Endothelial cell (in vitro differentiated cells): ENCODE results near the gene ARHGAP26. TPM values are rescaled to one million over a fixed set of nuclear protein-coding genes. Genes with fewer than 3 reads are reported as not detected.
A peak's percentile ranks its signal among the peaks of the same experiment; 100 is the strongest.

Source experiments
- DNase-seq: peaks from one replicate; pipeline ENCODE4 v3.0.0; 2021; ENCODE audit warnings: low spot score
- H3K27ac Mint-ChIP-seq: one replicate; pipeline ENCODE4 v1.8.0; 2021; ENCODE audit warnings: mixed read lengths, inconsistent platforms; ENCODE audit not compliant: unreplicated experiment
- H3K27me3 Mint-ChIP-seq: one replicate; pipeline ENCODE4 v1.8.0; 2021; ENCODE audit warnings: mild to moderate bottlenecking, moderate library complexity, mixed read lengths, inconsistent platforms; ENCODE audit not compliant: unreplicated experiment
- H3K36me3 Mint-ChIP-seq: one replicate; pipeline ENCODE4 v1.8.0; 2021; ENCODE audit warnings: mild to moderate bottlenecking, low read depth, mixed read lengths, inconsistent platforms; ENCODE audit not compliant: unreplicated experiment
- H3K4me1 Mint-ChIP-seq: one replicate; pipeline ENCODE4 v1.8.0; 2021; ENCODE audit warnings: mild to moderate bottlenecking, mixed read lengths, inconsistent platforms; ENCODE audit not compliant: unreplicated experiment
- H3K4me3 Mint-ChIP-seq: one replicate; pipeline ENCODE4 v1.8.0; 2021; ENCODE audit warnings: mild to moderate bottlenecking, mixed read lengths, inconsistent platforms; ENCODE audit not compliant: unreplicated experiment
- H3K9me3 Mint-ChIP-seq: one replicate; pipeline ENCODE4 v1.8.0; 2021; ENCODE audit warnings: mixed read lengths, inconsistent platforms; ENCODE audit not compliant: unreplicated experiment
- total RNA-seq: library from RNA; stranded (reverse); fragmentation: NEBNext Ultra II Directional; extraction: Animal tissue kit (Norgen Biotek cat#: 25700); gene quantifications from one replicate; pipeline ENCODE4 v1.2.1, GENCODE V29; 2021; ENCODE audit not compliant: unreplicated experiment
- TF ChIP-seq, protein P1 (sequence below): fragments of 200-600 bp; sonication (generic); IDR thresholded peaks from one replicate; pipeline ENCODE4 v1.5.0; 2021; ENCODE audit warnings: antibody characterized with exemption; ENCODE audit not compliant: unreplicated experiment

Gene ARHGAP26
- total RNA-seq, 1 donor from 2014 or later: 81.5 TPM

DNA sequence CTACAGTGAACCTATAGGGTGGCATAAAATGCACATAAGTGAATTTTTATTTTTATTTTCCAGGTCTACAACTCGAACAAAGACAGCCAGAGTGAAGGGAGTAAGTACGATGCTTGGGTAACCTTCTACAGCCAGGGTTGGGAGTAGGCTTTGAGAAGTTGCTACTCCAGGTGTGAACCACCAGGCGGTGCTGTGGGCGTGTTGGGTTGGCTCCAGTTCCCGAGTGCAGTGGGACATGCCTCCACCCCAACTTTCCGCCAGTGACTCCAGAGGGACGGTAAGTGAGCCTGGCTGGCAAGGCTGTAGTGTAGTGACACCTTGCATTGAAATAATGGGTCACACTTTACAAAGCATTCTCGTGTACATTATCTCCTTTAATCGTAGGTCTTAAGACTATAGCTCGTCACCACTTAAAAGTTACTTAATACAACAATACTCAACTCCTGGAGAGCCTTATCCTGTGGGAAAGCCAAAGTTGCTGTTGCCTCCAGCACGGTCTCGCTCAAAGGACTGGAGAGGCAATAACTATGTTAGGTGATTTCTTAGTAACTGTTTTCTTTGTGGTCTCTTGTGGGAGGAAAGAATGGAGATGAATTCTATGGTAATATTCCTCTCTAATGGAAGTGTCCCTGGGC is 244.0 kb downstream of the ARHGAP26 start:
- H3K27ac Mint-ChIP-seq: no peak overlapping the region
- peaks cover 9% of the 10 kb centered on the region for H3K36me3 Mint-ChIP-seq
- TF ChIP-seq, protein P1, sequence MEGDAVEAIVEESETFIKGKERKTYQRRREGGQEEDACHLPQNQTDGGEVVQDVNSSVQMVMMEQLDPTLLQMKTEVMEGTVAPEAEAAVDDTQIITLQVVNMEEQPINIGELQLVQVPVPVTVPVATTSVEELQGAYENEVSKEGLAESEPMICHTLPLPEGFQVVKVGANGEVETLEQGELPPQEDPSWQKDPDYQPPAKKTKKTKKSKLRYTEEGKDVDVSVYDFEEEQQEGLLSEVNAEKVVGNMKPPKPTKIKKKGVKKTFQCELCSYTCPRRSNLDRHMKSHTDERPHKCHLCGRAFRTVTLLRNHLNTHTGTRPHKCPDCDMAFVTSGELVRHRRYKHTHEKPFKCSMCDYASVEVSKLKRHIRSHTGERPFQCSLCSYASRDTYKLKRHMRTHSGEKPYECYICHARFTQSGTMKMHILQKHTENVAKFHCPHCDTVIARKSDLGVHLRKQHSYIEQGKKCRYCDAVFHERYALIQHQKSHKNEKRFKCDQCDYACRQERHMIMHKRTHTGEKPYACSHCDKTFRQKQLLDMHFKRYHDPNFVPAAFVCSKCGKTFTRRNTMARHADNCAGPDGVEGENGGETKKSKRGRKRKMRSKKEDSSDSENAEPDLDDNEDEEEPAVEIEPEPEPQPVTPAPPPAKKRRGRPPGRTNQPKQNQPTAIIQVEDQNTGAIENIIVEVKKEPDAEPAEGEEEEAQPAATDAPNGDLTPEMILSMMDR: peak; percentile 81
- DNase-seq: peak; percentile 61
- H3K27me3 Mint-ChIP-seq: peaks cover 2% of the 10 kb centered on the region
- H3K4me3 Mint-ChIP-seq: no peak overlapping the region
- H3K9me3 Mint-ChIP-seq: no peaks in the 10 kb centered on the region
- H3K4me1 Mint-ChIP-seq: peaks cover 5% of the 10 kb centered on the region

DNA sequence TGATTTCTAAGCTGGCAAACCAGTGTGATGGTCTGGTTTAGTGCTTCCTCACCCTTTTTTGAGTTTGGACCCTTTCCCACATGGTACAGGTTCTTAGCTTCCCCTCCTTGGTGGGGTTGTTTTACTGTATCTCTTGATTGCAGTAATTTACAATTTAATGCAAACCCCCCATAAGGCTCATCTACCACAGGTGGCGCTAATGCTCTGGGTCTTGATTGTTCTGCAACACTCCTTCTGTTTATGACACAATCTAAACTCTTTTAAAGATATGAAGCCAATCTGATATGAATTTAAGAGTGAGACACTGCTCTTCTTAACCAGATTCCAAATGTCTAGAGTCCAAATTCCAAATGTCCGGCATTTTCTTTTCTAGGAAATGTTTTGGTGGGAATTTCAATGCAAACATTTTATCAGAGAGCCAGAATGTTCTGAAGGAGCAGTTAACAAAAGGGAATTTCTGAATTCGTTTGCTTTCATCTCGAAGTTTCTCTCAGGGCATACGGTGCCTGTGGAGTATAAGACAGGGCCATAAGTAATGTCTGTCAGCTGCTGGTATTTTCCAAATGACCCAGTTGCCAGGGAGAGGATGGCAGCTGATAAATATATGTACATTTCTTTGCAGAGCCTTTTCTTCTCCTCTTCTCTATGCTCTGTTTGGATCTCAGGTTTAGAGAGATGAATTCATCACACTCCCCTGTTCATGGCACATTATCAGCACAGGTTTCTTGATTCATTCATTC is 246.8 kb downstream of the ARHGAP26 start:
- Mint-ChIP-seq H3K27ac (no peak overlapping the region), H3K9me3 (no peaks in the 10 kb centered on the region), H3K4me3 (no peak overlapping the region), H3K4me1 (peaks cover 18% of the 10 kb centered on the region), H3K36me3 (peaks cover 14% of the 10 kb centered on the region), H3K27me3 (peaks cover 2% of the 10 kb centered on the region)
- TF ChIP-seq, protein P1: peak; percentile 28
- peak; percentile 27 for DNase-seq

DNA sequence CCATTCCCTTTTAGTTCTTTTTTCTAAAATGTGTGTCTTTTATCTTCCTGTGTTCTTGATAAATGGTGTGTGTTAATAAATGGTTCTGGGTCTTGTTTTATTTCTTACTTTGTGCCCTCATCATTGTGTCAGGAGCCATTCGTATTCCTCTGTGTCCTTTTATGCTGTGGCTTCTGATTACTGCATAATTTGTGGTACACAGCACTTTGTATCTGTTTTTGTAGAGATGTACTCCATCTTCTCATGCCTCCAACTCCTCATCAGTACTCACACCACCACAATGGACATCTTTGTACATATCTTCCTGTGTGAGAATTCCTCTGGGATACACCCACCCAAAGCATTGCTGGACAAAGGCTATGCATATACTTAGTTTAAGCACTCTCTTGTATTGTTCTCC is 247.4 kb downstream of the ARHGAP26 start:
- H3K36me3 Mint-ChIP-seq: peaks cover 14% of the 10 kb centered on the region
- peaks cover 18% of the 10 kb centered on the region for H3K4me1 Mint-ChIP-seq
- no peak for DNase-seq
- H3K9me3 Mint-ChIP-seq: no peaks in the 10 kb centered on the region
- no peak overlapping the region for H3K27ac Mint-ChIP-seq
- H3K4me3 Mint-ChIP-seq: no peak overlapping the region
- TF ChIP-seq, protein P1: no peak
- H3K27me3 Mint-ChIP-seq: peaks cover 2% of the 10 kb centered on the region

DNA sequence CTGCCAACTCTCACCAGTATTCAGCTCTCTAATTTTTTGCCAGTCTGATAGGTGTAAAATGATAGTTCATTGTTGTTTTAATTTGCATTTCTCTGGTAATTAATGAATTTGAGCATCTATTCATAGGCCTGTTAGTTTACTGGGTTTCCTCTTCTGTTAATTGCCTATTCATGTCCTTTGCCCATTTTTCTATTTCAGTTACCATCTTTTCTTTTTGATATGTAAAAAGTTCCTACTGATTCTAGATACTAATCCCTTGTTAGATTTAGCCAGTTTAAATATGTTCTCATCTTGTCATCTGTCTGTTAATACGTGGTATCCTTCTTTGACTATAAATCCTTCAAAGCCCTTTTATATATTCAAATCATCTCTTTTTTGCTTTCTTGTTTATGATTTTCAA is 247.8 kb downstream of the ARHGAP26 start:
- Mint-ChIP-seq H3K4me1 (peaks cover 18% of the 10 kb centered on the region), H3K4me3 (no peak overlapping the region), H3K36me3 (peaks cover 14% of the 10 kb centered on the region), H3K27ac (no peak overlapping the region), H3K27me3 (peaks cover 2% of the 10 kb centered on the region), H3K9me3 (no peaks in the 10 kb centered on the region)
- TF ChIP-seq, protein P1: no peak
- no peak for DNase-seq

DNA sequence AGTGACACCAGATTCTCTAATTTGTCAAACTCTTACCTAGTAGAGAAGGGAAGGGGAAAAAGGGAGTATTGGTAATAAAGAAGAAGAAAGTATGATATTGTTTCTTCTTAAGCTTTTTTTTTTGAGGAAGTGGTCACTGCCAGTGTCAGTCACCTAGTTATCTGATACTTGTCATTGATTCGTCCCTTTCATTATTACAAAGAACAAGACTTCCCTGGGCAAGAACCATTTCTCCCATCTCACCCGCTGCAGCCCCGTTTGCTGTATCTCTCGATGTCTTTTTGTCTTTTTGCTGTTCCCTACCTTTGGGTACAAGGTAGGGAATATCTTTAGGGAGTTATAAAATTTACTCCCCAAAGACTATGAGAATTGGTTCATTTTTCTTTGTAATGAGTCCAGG is 249.0 kb downstream of the ARHGAP26 start:
- H3K9me3 Mint-ChIP-seq: no peaks in the 10 kb centered on the region

More for the DNA sequence above, 249.0 kb downstream of the ARHGAP26 start:
- H3K27me3 Mint-ChIP-seq: peaks cover 2% of the 10 kb centered on the region
- peak overlapping the region; percentile 15 for H3K27ac Mint-ChIP-seq
- TF ChIP-seq, protein P1: no peak
- H3K4me1 Mint-ChIP-seq: peaks cover 19% of the 10 kb centered on the region
- H3K36me3 Mint-ChIP-seq: peaks cover 14% of the 10 kb centered on the region
- no peak for DNase-seq
- no peak overlapping the region for H3K4me3 Mint-ChIP-seq
